Esophagus muscularis mucosa (tissue), 4 donors: ENCODE measurements around the gene ARHGAP24. TPM values are rescaled to one million over a fixed set of nuclear protein-coding genes. Genes with fewer than 3 reads are reported as not detected.

ENCODE experiments used
- DNase-seq: peaks from one replicate; pipeline ENCODE4 v3.0.0-alpha.2; 2017; ENCODE audit errors: extremely low spot score
- H3K27ac ChIP-seq, 4 donors: fragments of 200-600 bp; sonication (generic); replicated peaks in 1 of 4; 1 replicate in 3 of 4; 2 replicates in 1 of 4; pipeline ENCODE4 v1.5.1; 2016 to 2019; ENCODE audit warnings: mild to moderate bottlenecking in 1 of 4
- H3K27me3 ChIP-seq, 4 donors: fragments of 200-600 bp; sonication (generic); one replicate each; pipeline versions ENCODE4 v1.5.1 to v1.6.0; 2016 to 2019
- H3K36me3 ChIP-seq, 4 donors: fragments of 200-600 bp; sonication (generic); one replicate each; pipeline ENCODE4 v1.5.1; 2016 to 2019
- H3K4me1 ChIP-seq, 4 donors: fragments of 200-600 bp; sonication (generic); one replicate each; pipeline ENCODE4 v1.5.1; 2016 to 2019
- H3K4me3 ChIP-seq, 4 donors: fragments of 200-600 bp; sonication (generic); 1 replicate in 2 of 4; 2 replicates in 2 of 4; pipeline ENCODE4 v1.5.1; 2016 to 2019; ENCODE audit warnings: mild to moderate bottlenecking in 4 of 4, moderate library complexity in 1 of 4
- H3K9me3 ChIP-seq, 4 donors: fragments of 200-600 bp; sonication (generic); 1 replicate in 3 of 4; 2 replicates in 1 of 4; pipeline ENCODE4 v1.5.1; 2016 to 2019
- CTCF ChIP-seq, 3 experiments: fragments of 200-600 bp in 2 of 3; fragments of 450-650 bp in 1 of 3; sonication (generic) in 2 of 3; IDR thresholded peaks; one replicate each; pipeline ENCODE4 v1.5.1; 2017 to 2019; ENCODE audit warnings: antibody characterized with exemption in 3 of 3, mild to moderate bottlenecking in 2 of 3, moderate library complexity in 1 of 3
- EP300 ChIP-seq: sonication (generic); formaldehyde crosslinking; IDR thresholded peaks from one replicate; pipeline ENCODE4 v1.6.1; 2017; ENCODE audit warnings: antibody characterized with exemption
- POLR2A ChIP-seq: fragments of 450-650 bp; IDR thresholded peaks from one replicate; pipeline ENCODE4 v1.6.1; 2017; ENCODE audit warnings: antibody characterized with exemption, moderate library complexity, mild to moderate bottlenecking, low read depth
- POLR2AphosphoS5 ChIP-seq, 2 donors: sonication (generic); formaldehyde crosslinking; IDR thresholded peaks; one replicate each; pipeline ENCODE4 v1.6.1; 2017; ENCODE audit warnings: antibody characterized with exemption in 2 of 2
- WGBS: methylation state at CpG from one replicate; pipeline ENCODE4 v1.1.5; 2018; 5-methylcytosine and 5-hydroxymethylcytosine counted together
- intact Hi-C: fragments of 100-400 bp; cut with DNase I; formaldehyde crosslinking; loops from one replicate; pipeline ENCODE4 v1.15.1; 2023
- total RNA-seq, 4 donors: library from RNA; depleted of rRNA; stranded (reverse); fragments of >200 nt; gene quantifications; one replicate each; pipeline versions ENCODE4 v1.1.0 to v1.2.1, GENCODE V29; 2016

The ARHGAP24 gene
- total RNA-seq, 4 donors from 2014 or later, result 17.6 to 30.2 (median 23.6) TPM

GRCh38 chr4:85676850-85677590 is 202.1 kb downstream of the ARHGAP24 start:
- intact Hi-C loops, result no loop called here
- DNase-seq, result no peak
- 53% methylated on average over 5 of the region's 5 CpGs for WGBS
- H3K27me3 ChIP-seq, result no peaks in the 10 kb centered on the region
- peaks cover 0 to 8% (median 0%) of the 10 kb centered on the region in 4 donors for H3K4me1 ChIP-seq
- no peaks in the 10 kb centered on the region for H3K36me3 ChIP-seq
- TF ChIP-seq EP300 (no peak), CTCF (IDR thresholded peaks at IDR 0.05) (no peak), POLR2A (no peak), POLR2AphosphoS5 (IDR thresholded peaks at IDR 0.05) (no peak)
- H3K9me3 ChIP-seq, result no peaks in the 10 kb centered on the region
- no peak overlapping the region for H3K27ac ChIP-seq
- H3K4me3 ChIP-seq, result no peak overlapping the region

GRCh38 chr4:85681221-85681657 is 206.3 kb downstream of the ARHGAP24 start:
- Histone ChIP-seq H3K27me3 (no peaks in the 10 kb centered on the region), H3K4me3 (no peak overlapping the region), H3K4me1 (peaks cover 0 to 8% (median 0%) of the 10 kb centered on the region in 4 donors), H3K9me3 (no peaks in the 10 kb centered on the region), H3K27ac (peak overlapping the region in 1 of 4 donors; percentile 11), H3K36me3 (no peaks in the 10 kb centered on the region)
- TF ChIP-seq CTCF (IDR thresholded peaks at IDR 0.05) (no peak), EP300 (no peak)
- no peak for DNase-seq
- intact Hi-C loops, result no loop called here
- WGBS, result 26% methylated on average over 2 of the region's 2 CpGs

GRCh38 chr4:85681921-85682320 is 207.0 kb downstream of the ARHGAP24 start:
- Histone ChIP-seq H3K4me1 (peaks cover 0 to 3% (median 0%) of the 10 kb centered on the region in 4 donors), H3K4me3 (no peak overlapping the region), H3K27me3 (no peaks in the 10 kb centered on the region), H3K9me3 (no peaks in the 10 kb centered on the region), H3K27ac (no peak overlapping the region), H3K36me3 (no peaks in the 10 kb centered on the region)
- TF ChIP-seq POLR2A, result no peak
- TF ChIP-seq EP300, result no peak
- no peak for TF ChIP-seq CTCF (IDR thresholded peaks at IDR 0.05)
- no peak for TF ChIP-seq POLR2AphosphoS5 (IDR thresholded peaks at IDR 0.05)
- no peak for DNase-seq
- intact Hi-C loops, result no loop called here
- WGBS, result 83% methylated on average over 3 of the region's 3 CpGs

GRCh38 chr4:85682391-85682790 is 207.4 kb downstream of the ARHGAP24 start:
- H3K27ac ChIP-seq, result no peak overlapping the region
- TF ChIP-seq CTCF (IDR thresholded peaks at IDR 0.05) (no peak), EP300 (no peak), POLR2A (no peak), POLR2AphosphoS5 (IDR thresholded peaks at IDR 0.05) (no peak)
- DNase-seq, result no peak
- no peaks in the 10 kb centered on the region for H3K4me1 ChIP-seq
- 100% methylated on average over 1 of the region's 1 CpG for WGBS
- no peaks in the 10 kb centered on the region for H3K36me3 ChIP-seq
- no peaks in the 10 kb centered on the region for H3K27me3 ChIP-seq
- H3K9me3 ChIP-seq, result no peaks in the 10 kb centered on the region
- intact Hi-C loops, result no loop called here
- H3K4me3 ChIP-seq, result no peak overlapping the region

GRCh38 chr4:85684676-85685075 is 209.7 kb downstream of the ARHGAP24 start:
- Histone ChIP-seq H3K9me3 (no peaks in the 10 kb centered on the region), H3K4me1 (no peaks in the 10 kb centered on the region), H3K27me3 (no peaks in the 10 kb centered on the region), H3K4me3 (no peak overlapping the region), H3K27ac (no peak overlapping the region), H3K36me3 (no peaks in the 10 kb centered on the region)
- 78% methylated on average over 1 of the region's 1 CpG for WGBS
- intact Hi-C loops, result no loop called here
- no peak for TF ChIP-seq POLR2A
- TF ChIP-seq CTCF (IDR thresholded peaks at IDR 0.05), result no peak
- TF ChIP-seq EP300, result no peak
- TF ChIP-seq POLR2AphosphoS5 (IDR thresholded peaks at IDR 0.05), result no peak
- DNase-seq, result no peak
